Stimulated activated CD8-positive, alpha-beta memory T cell treated with anti-CD3 and anti-CD28 coated beads, Interleukin-4, amount 100 ng/mL, for 4 hours (primary cell): ENCODE measurements around the gene DDX39A.
"Not testable (repeated sequence)": the region's sequence is repeated elsewhere in the genome, so short reads cannot be mapped to it uniquely, and the experiment has no call there.

Experiments used
- DNase-seq, 2 donors: peaks; one replicate each; pipeline ENCODE4 v3.0.0-alpha.2; 2020; ENCODE audit warnings: low read depth in 2 of 2, low spot score in 1 of 2

Gene DDX39A

GRCh38 chr19:14409146-14410023, 9.8 kb downstream of the DDX39A start:
- no peak for DNase-seq

GRCh38 chr19:14408491-14409145, 10.5 kb downstream of the DDX39A start:
- DNase-seq = no peak

- no peak for DNase-seq
Measured at GRCh38 chr19:14407605-14408484, 11.3 kb downstream of the DDX39A start.

- DNase-seq = no peak
Measured at GRCh38 chr19:14406645-14407401, 12.3 kb downstream of the DDX39A start.

- peak; percentile 75 to 76 for DNase-seq
Measured at GRCh38 chr19:14405758-14406644, 13.1 kb downstream of the DDX39A start.

GRCh38 chr19:14405380-14405757, 13.8 kb downstream of the DDX39A start:
- no peak for DNase-seq

GRCh38 chr19:14404312-14404711, 14.8 kb downstream of the DDX39A start:
- no peak for DNase-seq

GRCh38 chr19:14403145-14403930, 15.8 kb downstream of the DDX39A start:
- DNase-seq = not testable (repeated sequence)

GRCh38 chr19:14402332-14403144, 16.6 kb downstream of the DDX39A start:
- no peak for DNase-seq

GRCh38 chr19:14401468-14402195, 17.5 kb downstream of the DDX39A start:
- no peak for DNase-seq

GRCh38 chr19:14400951-14401431, 18.1 kb downstream of the DDX39A start:
- DNase-seq = no peak

- DNase-seq = not testable (repeated sequence)
Measured at GRCh38 chr19:14397168-14397567, 22.0 kb downstream of the DDX39A start.

GRCh38 chr19:14396730-14397129, 22.4 kb downstream of the DDX39A start:
- DNase-seq = not testable (repeated sequence)

- no peak for DNase-seq
Measured at GRCh38 chr19:14395710-14396336, 23.3 kb downstream of the DDX39A start.

- no peak for DNase-seq
Measured at GRCh38 chr19:14395262-14395661, 23.9 kb downstream of the DDX39A start.

GRCh38 chr19:14394167-14394566, 25.0 kb downstream of the DDX39A start:
- no peak for DNase-seq

GRCh38 chr19:14393329-14393728, 25.8 kb downstream of the DDX39A start:
- no peak for DNase-seq
